Neural progenitor cell (in vitro differentiated cells): ENCODE measurements around the gene GALR2. TPM values are rescaled to one million over a fixed set of nuclear protein-coding genes. Genes with fewer than 3 reads are reported as not detected.
A peak's percentile ranks its signal among the peaks of the same experiment; 100 is the strongest.

Experiments
- DNase-seq: peaks from one replicate; pipeline ENCODE4 v3.0.0-alpha.2; 2016; ENCODE audit warnings: low spot score
- H2AFZ ChIP-seq: fragments of 200-600 bp; sonication (generic); replicated peaks from 2 replicates; pipeline ENCODE4 v1.6.1; 2016; ENCODE audit warnings: antibody characterized with exemption
- H3F3A ChIP-seq: fragments of 200-600 bp; sonication (generic); 2 replicates; pipeline ENCODE4 v1.6.1; 2016; ENCODE audit warnings: antibody characterized with exemption, low read depth
- H3K27ac ChIP-seq: fragments of 200-600 bp; sonication (generic); 2 replicates; pipeline ENCODE4 v1.5.1; 2016; ENCODE audit warnings: mild to moderate bottlenecking
- H3K27me3 ChIP-seq: fragments of 200-600 bp; sonication (generic); 2 replicates; pipeline ENCODE4 v1.6.1; 2016; ENCODE audit warnings: mild to moderate bottlenecking, moderate library complexity
- H3K36me3 ChIP-seq: fragments of 200-600 bp; sonication (generic); 2 replicates; pipeline ENCODE4 v1.5.1; 2016
- H3K4me1 ChIP-seq: fragments of 200-600 bp; sonication (generic); 2 replicates; pipeline ENCODE4 v1.6.1; 2016; ENCODE audit warnings: mixed run types
- H3K4me2 ChIP-seq: fragments of 200-600 bp; sonication (generic); 2 replicates; pipeline ENCODE4 v1.6.1; 2016
- H3K4me3 ChIP-seq: fragments of 200-600 bp; sonication (generic); 2 replicates; pipeline ENCODE4 v1.5.1; 2016
- H3K79me2 ChIP-seq: fragments of 200-600 bp; sonication (generic); 2 replicates; pipeline ENCODE4 v1.6.1; 2016; ENCODE audit warnings: low read depth
- H3K9ac ChIP-seq: fragments of 200-600 bp; sonication (generic); 2 replicates; pipeline ENCODE4 v1.6.1; 2016
- H3K9me3 ChIP-seq: fragments of 200-600 bp; sonication (generic); 2 replicates; pipeline ENCODE4 v1.5.1; 2016; ENCODE audit warnings: low read depth
- H4K20me1 ChIP-seq: fragments of 200-600 bp; sonication (generic); 2 replicates; pipeline ENCODE4 v1.6.1; 2016; ENCODE audit warnings: low read depth
- H3K27ac Mint-ChIP-seq: 3 replicates; pipeline ENCODE4 v1.8.0; 2021; ENCODE audit warnings: mixed read lengths
- H3K27me3 Mint-ChIP-seq: 2 replicates; pipeline ENCODE4 v1.8.0; 2022; ENCODE audit warnings: low read depth, mild to moderate bottlenecking, inconsistent platforms, moderate library complexity, mixed read lengths; ENCODE audit not compliant: insufficient read depth
- H3K36me3 Mint-ChIP-seq: 3 replicates; pipeline ENCODE4 v1.8.0; 2021; ENCODE audit warnings: mixed read lengths
- H3K4me1 Mint-ChIP-seq: 3 replicates; pipeline ENCODE4 v1.8.0; 2021; ENCODE audit warnings: mixed read lengths
- H3K4me3 Mint-ChIP-seq: 3 replicates; pipeline ENCODE4 v1.8.0; 2021; ENCODE audit warnings: mild to moderate bottlenecking, moderate library complexity, mixed read lengths
- H3K9me3 Mint-ChIP-seq: 3 replicates; pipeline ENCODE4 v1.8.0; 2020; ENCODE audit warnings: mixed read lengths
- EZH2 ChIP-seq: fragments of 200-600 bp; sonication (generic); IDR thresholded peaks from 2 replicates; pipeline ENCODE4 v1.6.1; 2017; ENCODE audit warnings: antibody characterized with exemption, mild to moderate bottlenecking, moderate library complexity
- EZH2phosphoT487 ChIP-seq: fragments of 200-600 bp; sonication (generic); IDR thresholded peaks from 2 replicates; pipeline ENCODE4 v1.6.1; 2017; ENCODE audit warnings: antibody characterized with exemption
- total RNA-seq: library from RNA; depleted of rRNA; stranded (reverse); fragments of >200 nt; gene quantifications from 2 replicates; pipeline ENCODE4 v1.2.3, GENCODE V29; 2015; ENCODE audit warnings: low replicate concordance
- TF ChIP-seq, protein P1 (sequence below): fragments of 200-600 bp; sonication (generic); IDR thresholded peaks from 2 replicates; pipeline ENCODE4 v1.5.1; 2017; ENCODE audit warnings: antibody characterized with exemption, mild to moderate bottlenecking

Gene GALR2
- total RNA-seq, 1 donor from 2014 or later: not detected

DNA sequence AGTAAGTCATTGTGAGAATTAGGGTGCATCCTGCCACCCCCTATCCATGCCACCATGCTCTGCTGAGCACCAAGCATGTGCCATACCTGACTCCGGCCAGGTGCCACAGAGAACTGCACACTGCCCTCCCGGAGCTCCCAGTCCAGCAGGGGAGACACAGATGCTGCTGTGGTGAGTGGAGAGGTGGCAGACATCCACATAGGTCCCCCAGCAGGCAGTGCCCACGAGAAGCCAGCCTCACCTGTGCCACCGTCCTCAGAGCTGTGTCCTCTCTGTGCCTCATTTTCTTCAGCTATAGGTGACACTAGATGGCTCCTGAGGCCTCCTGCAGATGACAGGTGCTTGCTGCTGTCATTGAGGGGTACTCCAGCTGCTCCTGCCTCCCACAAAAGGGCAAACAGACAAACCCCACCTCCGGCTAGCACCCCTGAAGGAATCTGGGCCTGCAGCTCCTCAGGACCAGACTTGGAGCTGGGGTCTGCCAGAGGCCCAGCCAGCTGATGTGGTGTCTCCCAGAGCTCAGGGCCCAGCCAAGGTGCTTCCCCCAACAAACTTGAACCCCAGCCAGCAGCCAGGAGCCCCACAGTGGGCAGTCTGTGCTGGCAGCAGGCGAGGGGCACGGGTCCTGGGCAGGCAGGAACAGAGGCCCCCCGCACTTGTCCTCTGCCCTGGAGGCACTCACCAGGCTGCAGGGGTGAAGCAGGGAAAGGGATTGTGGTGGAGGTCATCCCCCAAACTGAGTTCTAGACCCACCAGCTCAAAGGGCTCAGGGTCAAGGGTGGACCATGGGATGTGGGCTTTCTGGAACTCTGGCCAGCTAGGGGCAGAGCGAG, 49.4 kb downstream of the GALR2 start:
- H3K27me3 ChIP-seq: peaks cover 10% of the 10 kb centered on the region
- Mint-ChIP-seq H3K27ac (no peak overlapping the region), H3K9me3 (no peaks in the 10 kb centered on the region), H3K27me3 (peaks cover 4% of the 10 kb centered on the region), H3K4me3 (no peak overlapping the region), H3K36me3 (no peaks in the 10 kb centered on the region), H3K4me1 (peaks cover 39% of the 10 kb centered on the region)
- no peaks in the 10 kb centered on the region for H3K4me1 ChIP-seq
- no peaks in the 10 kb centered on the region for H3K36me3 ChIP-seq
- no peak overlapping the region for H3K27ac ChIP-seq
- peaks cover 6% of the 10 kb centered on the region for H3F3A ChIP-seq
- H2AFZ ChIP-seq: no peak overlapping the region
- no peaks in the 10 kb centered on the region for H3K9me3 ChIP-seq
- H3K4me3 ChIP-seq: no peak overlapping the region
- TF ChIP-seq, protein P1, sequence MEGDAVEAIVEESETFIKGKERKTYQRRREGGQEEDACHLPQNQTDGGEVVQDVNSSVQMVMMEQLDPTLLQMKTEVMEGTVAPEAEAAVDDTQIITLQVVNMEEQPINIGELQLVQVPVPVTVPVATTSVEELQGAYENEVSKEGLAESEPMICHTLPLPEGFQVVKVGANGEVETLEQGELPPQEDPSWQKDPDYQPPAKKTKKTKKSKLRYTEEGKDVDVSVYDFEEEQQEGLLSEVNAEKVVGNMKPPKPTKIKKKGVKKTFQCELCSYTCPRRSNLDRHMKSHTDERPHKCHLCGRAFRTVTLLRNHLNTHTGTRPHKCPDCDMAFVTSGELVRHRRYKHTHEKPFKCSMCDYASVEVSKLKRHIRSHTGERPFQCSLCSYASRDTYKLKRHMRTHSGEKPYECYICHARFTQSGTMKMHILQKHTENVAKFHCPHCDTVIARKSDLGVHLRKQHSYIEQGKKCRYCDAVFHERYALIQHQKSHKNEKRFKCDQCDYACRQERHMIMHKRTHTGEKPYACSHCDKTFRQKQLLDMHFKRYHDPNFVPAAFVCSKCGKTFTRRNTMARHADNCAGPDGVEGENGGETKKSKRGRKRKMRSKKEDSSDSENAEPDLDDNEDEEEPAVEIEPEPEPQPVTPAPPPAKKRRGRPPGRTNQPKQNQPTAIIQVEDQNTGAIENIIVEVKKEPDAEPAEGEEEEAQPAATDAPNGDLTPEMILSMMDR: no peak
- TF ChIP-seq EZH2phosphoT487 (no peak), EZH2 (no peak)
- no peaks in the 10 kb centered on the region for H3K79me2 ChIP-seq
- no peak overlapping the region for H3K4me2 ChIP-seq
- H4K20me1 ChIP-seq: no peaks in the 10 kb centered on the region
- no peak overlapping the region for H3K9ac ChIP-seq
- no peak for DNase-seq

DNA sequence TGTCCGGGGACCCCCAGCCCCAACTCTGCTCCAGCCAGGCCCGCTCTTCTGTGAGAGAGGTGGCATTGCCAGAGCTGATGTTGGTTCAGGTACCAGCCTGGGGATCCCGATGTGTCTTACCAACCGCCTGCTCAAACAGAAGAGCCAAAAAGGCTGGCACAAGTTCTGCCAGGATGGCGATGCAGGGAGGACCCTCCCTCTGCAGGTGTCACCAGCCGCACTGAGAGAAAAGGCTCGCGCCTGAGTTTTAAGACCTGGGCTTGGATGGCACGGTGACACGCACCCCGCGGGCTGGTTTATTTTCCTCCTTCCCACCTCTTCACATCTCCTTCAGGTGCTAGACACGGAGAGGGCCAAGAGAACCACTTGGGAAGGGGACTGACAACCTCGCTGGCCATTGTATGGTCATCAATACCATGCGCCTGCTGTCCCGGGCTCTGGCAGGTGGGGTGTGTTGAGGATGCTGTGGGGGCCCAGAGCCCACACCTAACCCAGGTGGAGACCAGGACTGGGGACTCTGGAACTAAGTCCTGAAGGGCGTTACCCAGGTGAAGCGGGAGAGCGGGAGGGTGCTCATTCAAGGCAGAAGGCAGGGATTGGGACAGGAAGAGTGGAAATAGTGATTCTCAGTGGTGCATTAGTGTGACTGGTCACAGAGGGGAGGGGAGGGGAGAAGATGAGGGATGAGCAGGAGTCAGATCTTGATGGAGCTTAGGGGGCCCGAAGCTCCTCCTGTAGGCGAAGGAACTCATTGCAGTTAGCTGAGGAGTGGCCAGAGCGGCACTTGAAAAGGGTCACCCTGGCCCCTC, 50.2 kb downstream of the GALR2 start:
- Histone ChIP-seq H3K36me3 (no peaks in the 10 kb centered on the region), H3K79me2 (no peaks in the 10 kb centered on the region), H4K20me1 (no peaks in the 10 kb centered on the region), H3K27ac (no peak overlapping the region), H3K4me2 (no peak overlapping the region), H3K9ac (no peak overlapping the region), H3F3A (peaks cover 6% of the 10 kb centered on the region), H3K4me3 (no peak overlapping the region), H3K4me1 (no peaks in the 10 kb centered on the region), H3K9me3 (no peaks in the 10 kb centered on the region), H2AFZ (no peak overlapping the region), H3K27me3 (peaks cover 11% of the 10 kb centered on the region)
- peaks cover 7% of the 10 kb centered on the region for H3K27me3 Mint-ChIP-seq
- DNase-seq: peak; percentile 55
- TF ChIP-seq EZH2: no peak
- TF ChIP-seq, protein P1: peak; percentile 46
- H3K4me1 Mint-ChIP-seq: peaks cover 31% of the 10 kb centered on the region
- H3K4me3 Mint-ChIP-seq: no peak overlapping the region
- peak overlapping the region; percentile 87 for H3K27ac Mint-ChIP-seq
- H3K9me3 Mint-ChIP-seq: no peaks in the 10 kb centered on the region
- H3K36me3 Mint-ChIP-seq: no peaks in the 10 kb centered on the region

DNA sequence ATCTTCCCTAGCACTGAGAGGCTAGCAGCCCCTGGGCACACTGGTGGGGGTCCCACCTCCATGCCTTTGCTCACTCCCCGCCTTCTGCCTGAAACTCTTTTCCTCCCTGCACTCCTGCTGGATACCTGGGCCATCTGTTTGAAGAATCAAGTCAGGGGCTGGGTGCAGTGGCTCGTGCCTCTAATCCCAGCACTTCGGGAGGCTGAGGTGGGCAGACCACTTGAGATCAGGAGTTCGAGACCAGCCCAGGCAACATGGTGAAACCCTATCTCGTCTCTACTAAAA, 50.8 kb downstream of the GALR2 start:
- Mint-ChIP-seq H3K4me1 (peaks cover 29% of the 10 kb centered on the region), H3K27me3 (peaks cover 7% of the 10 kb centered on the region), H3K27ac (no peak overlapping the region), H3K4me3 (peak overlapping the region; percentile 24), H3K36me3 (no peaks in the 10 kb centered on the region), H3K9me3 (no peaks in the 10 kb centered on the region)
- Histone ChIP-seq H3K27me3 (peaks cover 17% of the 10 kb centered on the region), H4K20me1 (no peaks in the 10 kb centered on the region), H3K27ac (no peak overlapping the region), H3K9me3 (no peaks in the 10 kb centered on the region), H3K9ac (no peak overlapping the region), H3K4me1 (no peaks in the 10 kb centered on the region), H3K4me3 (no peak overlapping the region), H3K79me2 (no peaks in the 10 kb centered on the region), H3K4me2 (no peak overlapping the region), H3K36me3 (no peaks in the 10 kb centered on the region), H3F3A (peaks cover 5% of the 10 kb centered on the region), H2AFZ (no peak overlapping the region)
- TF ChIP-seq, protein P1: no peak
- TF ChIP-seq EZH2phosphoT487 (no peak), EZH2 (no peak)
- no peak for DNase-seq
